Measurements from ENCODE around the gene PITPNB.

PITPNB gene

DNA sequence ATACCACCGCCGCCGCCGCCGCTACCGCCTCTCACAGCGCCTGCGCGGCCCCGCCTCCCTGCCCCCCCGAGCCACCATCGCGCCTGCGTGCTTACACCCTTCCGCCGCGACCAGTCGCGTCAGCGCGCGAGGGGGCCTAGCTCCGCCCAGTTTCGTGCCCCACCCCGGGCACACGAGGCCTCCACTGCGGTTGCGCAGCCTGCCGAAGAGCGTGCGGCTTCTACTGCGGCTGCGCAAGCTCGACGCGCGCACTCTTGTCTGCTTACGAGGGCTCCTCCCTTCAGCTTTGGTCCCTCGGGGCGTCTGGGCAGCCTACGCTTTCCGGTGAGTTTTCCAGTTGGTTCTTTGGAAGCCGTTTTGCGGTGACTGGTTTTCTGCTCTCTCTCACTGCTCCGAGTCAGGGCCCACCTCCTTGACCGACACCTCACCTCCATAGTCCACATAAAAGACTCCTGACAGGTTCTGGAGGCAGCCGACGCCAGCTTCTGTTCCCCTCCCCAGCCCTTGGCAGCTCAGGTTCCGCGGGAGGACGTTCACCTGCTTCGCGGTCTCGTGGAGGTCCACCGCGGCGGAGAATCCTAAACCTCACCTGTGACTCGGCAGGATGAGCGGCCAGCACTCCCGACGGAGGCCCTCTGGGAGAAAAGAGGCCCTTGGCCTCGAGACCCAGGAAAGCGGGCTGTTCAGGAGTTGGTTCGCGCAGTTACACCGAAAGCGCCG is at the start of gene PITPNB:
TSS of gene PITPNB (minus strand) at position 35 of the 720 bp plus-strand sequence. CDS start 65 bp downstream, outside the sequence.
- DNase-seq = peak; percentile 98

DNA sequence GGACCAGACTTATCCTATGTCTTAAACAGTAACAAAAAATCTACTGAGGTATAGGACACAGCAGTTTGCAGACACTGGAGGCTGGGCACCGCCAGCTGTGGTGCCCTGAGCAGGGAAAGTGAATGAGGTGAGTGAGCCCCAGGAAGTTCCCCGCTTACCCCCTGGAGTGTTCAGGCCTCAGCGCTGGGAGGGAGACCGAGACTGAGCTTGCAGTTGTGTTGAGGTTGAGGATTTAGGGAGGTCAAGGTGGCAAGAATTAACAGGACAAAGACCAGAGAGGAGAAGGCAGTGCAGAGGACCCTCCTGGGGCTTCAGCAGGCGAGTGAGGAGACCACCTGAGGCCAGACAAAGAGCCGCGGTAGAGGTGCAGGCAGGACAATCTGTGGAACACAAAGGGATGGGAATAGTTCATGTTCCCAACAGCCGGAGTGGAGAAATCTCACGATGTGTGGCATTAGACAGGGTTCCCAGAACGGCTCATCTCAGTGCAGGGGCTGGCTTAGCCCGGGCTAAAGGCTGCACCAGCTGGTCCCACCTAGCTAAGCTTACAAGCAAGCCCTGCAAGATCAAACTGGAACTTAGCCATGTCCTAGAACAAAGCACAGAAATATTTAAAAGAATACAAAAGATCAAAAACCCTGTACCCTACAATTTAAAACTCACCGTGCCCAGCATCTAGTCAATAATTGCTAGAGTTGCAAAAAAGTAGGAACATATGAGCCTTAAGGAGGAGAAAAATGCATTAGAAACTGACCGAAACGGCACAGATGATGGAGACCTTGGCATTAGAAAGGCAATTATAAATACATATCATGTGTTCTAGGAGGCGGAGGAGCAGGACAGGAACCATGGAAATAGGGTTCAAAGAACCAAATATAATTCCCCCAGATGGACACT is 47.4 kb upstream of the PITPNB start:
- no peak for DNase-seq

DNA sequence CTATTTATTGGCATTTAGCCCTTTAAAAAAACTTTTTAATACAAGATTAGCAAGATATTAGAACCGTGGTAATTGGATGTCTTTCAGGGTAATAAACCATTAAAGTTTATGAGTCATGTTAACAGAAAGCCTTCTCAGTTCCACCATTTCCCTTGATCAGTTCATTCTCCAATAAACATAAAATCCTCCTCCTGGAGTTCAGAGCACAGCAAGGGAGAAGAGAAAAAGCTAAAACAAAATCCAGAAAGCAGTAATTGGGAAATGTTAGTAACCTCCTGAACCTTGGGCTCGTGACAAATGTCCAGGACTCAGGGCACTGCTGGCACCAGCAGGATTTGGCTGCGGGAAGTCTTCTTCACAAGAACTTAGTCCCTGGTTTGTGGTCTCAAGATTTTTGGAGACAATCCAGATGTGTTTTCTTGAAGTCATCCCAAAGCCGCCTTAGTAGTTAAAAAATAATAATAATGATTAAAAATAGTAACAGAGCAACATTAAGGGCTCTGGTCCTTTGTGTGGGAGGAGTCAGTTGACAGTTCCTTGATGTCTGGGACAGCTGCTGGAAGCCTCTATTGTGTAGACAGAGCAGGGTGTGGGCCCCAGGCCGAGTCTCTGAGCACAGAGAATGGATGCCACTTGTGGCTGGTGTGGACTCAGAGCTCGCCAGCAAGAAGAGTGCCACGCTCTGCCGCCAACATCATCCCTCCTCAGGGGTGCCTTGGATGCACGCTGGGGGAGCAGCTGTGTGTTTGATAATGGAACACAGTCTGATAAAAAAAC is 43.4 kb upstream of the PITPNB start:
- DNase-seq = no peak

DNA sequence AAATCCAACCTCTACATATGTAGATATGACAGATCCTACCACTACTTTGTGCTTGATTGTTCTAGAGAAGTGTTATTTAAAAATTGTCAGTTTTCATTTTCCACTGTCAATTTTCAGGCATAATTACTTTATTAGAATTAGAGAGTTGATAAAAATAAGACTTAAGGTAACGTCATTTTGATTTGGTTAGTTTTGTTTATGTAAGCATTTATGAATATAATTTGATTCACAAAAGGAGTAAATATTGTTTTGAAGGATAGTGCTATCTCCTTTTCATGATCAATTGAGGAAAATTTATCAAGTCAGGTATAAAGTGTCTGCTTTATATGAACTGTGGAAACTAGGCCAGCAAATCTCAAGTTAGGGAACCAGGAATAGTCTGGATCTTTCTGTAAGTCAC is 42.6 kb upstream of the PITPNB start:
- DNase-seq = no peak

DNA sequence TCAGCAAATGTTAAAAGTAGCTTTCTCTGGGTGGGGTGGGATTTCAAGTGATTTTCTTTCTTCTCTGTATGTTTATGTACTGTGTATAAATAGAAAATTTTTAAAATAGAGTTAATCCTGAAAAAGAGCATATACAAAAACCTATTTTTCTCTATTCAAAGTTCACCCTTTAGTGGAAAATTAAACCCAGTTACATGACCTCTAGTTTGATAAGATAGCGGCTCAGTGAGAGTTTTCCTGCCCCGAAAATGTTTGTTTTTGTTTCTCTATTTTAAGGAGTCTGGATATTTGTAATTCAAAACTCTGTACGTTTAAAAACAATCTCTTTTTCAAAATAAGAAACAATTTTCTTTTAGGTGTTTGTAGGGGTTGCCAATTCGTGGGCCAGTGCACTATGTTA is 42.1 kb upstream of the PITPNB start:
- no peak for DNase-seq

DNA sequence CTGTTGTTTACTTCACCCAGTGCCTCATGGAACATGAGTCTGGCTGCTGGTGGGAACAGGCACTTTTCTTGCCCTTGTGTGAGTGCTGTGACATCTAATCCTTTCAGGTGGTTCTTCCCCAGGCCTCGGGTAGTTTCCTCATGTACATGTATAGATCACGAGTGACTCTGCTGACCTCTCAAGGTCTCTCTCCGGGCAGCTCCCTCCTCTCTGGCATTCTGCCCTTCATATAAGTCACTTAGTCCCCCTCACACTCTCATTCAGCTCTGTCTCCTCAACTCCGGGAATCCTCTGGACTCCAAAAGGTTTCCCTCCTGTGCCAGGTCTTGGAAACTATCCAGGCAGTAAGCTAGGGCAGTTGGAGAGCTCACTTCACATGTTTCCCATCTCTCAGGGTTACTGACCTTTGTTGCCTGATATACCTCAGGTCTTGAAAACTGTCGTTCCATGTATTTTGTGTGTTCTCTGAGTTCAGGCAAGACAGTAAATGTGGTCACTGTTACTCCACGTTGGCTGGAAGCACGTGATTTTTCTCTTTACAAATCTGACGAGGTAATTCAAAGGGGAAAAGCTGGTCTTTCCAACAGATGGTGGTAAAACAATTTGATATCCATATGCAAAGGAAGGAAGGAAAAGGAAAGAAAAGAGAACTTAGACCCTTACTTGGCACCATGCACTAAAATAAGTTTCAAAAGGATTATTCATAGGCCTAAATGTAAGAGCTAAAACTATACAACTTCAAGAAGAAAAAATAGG is 40.5 kb upstream of the PITPNB start:
- no peak for DNase-seq

DNA sequence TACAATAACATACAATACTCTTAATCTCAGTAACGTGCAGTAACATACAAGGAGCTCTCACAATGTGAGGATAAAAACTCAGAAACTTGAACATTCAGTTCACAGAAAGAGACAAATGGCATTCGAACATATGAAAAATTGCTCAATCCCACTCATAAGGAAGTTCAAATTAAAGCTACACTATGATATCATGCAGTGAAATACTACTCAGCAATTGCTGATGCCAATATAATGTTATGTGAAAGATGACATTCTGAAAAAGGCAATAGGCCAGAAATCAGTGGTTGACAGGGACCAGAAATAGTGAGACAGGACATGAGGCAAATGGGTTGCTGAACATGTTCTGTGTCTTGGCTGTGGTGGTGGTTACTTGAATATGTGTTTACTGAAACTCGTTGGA is 33.7 kb upstream of the PITPNB start:
- DNase-seq = peak; percentile 16

DNA sequence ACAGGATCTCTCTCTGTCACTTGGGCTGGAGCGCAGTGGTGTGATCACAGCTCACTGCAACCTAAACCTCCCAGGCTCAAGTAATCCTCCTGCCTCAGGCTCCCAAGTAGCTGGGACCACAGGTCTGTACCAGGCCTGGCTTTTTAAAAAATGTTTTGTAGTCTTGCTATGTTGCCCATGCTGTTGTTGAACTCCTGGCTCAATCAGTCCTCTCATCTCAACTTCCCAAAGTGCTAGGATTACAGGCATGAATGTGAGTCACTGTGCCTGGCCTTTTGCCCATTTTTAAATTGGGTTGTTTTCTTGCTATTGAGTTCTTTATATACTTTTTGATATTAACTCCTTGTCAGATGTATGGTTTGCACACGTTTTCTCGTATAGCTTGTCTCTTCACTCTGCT is 33.0 kb upstream of the PITPNB start:
- peak; percentile 44 for DNase-seq

DNA sequence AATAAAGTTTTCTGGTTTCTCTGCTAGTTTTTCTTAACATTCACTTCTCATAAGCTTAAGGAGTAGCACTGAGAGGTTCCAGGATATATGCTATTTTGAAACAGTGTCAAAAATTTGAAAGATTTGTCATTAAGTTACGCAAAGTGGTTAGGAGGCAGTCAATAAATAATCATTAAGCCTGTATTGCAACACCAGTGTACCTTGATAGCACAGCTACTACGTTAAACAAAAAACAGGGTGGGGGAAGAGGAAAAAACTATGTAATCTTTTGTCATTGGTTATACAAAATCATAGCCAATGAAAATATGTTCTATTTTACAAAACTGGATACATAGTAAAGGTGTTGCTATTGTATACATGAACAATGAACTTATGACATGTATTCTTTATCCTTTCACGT is 30.4 kb upstream of the PITPNB start:
- no peak for DNase-seq

DNA sequence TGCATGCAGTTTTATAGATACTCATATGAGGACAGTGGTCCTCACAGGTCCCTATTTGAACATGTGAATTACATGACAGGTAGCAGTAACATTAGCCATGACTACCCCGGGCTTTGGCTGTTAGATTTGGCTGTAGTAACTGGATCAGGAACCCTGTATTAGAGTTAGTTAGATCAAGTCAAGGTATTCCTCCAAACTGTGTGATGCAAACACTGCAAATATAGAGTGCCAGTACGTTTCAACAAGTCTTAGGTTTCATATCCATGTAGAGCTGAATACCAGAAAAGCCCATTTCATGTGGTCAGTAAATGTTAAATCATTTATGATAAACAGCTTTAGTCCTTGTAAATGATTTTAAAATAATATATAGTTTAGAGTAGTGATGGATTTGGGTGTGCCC is 29.5 kb upstream of the PITPNB start:
- peak; percentile 15 for DNase-seq

DNA sequence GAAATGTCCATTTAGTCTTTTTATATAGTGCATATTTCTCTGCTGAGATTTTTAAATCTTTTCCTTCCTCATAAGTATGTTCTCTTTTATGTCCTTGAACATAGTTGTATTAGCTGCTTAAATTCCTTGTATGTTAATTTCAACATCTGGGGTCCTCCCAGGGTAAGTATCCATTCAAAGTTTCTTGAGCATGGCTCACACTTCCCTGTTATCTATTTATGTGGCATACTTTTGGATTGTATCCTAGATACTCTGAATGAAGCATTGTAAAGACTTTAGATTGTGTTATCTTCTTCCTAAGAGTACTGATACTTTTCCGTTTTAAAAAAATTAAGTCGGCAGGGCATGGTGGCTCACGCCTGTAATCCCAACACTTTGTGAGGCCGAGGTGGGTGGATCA is 28.4 kb upstream of the PITPNB start:
- DNase-seq = no peak

DNA sequence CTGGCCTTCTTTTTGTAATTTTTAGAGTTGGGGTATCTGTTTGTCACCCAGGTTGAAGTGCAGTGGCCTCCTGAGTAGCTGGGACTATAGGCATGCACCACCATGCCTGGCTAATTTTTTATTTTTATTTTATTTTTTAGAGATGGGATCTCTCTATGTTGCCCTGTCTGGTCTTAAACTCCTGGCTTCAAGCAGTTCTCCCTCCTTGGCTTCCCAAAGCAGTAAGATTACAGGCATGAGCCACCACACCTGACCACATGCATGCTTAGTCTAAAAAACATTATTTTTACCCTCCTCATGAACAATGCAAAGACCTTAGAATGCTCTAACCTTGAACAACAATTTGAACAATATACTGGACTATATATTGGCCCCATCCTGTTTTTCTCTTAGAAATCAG is 22.1 kb upstream of the PITPNB start:
- no peak for DNase-seq

DNA sequence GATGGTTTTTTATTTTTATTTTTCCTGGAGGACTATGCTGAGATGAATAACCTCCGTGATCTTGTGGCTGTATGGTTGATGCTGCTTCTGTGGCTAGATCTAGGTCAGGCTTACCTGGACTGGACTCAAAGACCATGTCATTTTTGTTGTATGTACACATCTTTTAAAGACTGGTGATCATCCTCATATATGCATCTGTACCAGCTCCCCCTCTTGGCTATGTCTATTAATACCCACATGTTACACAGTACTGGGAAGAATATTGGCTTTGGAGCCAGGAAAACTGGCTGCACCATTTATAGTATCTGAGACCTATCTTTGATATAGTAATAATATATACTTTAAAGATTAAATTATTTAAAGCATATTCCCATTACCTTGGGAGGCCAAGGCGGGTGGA is 18.4 kb upstream of the PITPNB start:
- no peak for DNase-seq

DNA sequence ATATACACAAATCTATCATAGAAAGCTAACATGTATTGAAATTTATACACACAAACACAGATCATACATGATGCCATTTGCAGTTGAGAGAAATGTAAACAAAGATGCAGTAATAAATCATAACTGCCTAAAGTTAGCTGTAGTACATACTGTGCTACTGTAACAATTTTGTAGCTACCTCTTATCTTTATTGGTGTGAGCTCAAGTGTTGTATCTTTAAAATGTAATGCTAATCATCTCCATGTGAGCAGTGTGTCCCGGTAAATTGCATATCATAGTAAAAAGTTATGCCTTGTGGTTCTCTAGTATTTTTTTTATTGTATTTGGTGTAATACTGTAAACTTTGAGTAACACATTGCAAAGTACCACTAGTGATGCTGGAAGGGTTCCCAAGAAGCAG is 16.8 kb upstream of the PITPNB start:
- no peak for DNase-seq

DNA sequence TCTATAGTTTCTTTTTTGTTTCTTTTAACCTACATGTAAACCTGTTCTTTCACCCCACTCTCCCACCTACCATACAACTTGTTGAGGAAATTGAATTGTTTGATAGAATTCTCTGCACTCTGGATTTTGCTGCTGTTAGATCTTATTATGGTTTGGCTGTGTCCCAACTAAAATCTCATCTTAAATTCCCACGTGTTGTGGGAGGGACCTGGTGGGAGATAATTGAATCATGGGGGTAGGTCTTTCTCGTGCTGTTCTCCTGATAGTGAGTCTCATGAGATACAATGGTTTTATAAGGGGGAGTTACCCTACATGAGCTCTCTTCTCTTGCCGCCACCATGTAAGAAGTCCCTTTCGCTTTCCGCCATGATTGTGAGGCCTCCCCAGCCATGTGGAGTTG is 15.0 kb upstream of the PITPNB start:
- no peak for DNase-seq

DNA sequence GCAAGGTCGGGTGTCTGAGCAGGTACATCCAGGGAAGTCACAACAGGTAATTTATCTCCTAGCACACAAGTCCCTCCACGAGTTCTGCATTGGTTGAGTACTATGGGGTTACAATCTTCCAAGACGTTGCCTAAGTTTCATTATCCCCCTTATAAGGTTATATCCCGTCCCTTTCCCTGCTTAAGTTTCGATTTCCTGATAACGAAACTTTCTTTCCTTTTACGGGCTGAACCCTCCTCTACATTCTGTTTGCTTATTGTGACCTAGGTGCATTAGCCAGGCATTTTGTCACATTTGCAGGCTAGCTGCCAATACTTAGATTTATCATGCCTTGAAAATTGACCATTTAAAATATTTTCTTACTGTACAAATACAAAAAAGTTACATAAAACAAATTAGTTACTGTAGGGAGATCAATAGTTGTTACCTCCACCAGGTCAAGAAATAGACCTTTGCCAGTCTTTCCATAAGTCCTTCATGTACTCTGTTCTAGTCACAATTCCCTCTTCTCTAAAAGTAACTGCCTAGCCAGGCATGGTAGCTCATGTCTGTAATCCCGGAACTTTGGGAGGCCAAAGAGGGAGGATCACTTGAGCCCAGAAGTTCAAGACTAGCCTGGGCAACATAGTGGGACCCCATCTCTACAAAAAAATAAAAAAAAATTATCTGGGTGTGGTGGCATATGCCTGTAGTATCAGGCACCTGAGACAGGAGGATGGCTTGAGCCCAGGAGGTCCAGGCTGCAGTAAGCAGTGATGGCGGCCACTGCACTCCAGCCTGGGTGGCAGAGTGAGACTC is 14.3 kb upstream of the PITPNB start:
- no peak for DNase-seq

DNA sequence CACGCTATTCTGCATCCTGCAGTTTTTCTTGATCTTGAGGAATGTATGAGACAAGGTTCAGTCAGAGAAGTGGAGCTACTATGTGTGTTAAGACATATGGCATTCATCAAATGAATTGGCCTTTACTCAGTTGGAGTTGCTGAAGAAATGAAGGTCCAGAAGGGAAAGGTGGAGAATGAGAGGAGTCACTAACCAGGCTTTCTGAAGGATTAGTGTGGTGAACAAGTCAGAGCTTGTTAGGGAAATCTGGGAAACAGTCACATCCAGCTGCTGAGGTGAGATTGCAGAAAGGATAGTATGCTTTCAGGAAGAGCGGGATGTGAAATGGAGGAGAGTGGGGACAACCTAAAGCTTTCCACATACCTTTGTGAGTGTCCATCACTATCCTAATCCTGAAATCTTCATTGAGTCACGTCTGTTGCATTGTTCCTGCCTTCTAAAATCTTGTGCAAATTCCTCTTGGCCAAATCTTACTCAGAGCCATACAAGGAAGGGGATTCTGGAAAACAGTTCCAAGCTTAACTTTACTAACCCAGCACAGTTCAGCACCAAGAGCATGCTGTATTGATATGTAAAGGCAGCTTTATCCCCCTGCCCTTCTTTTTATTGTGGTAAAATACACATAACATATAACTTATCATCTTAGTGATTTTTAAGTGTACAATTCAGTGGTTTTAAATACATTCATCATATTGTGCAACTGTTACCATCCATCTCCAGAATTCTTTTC is 11.4 kb upstream of the PITPNB start:
- DNase-seq = no peak

DNA sequence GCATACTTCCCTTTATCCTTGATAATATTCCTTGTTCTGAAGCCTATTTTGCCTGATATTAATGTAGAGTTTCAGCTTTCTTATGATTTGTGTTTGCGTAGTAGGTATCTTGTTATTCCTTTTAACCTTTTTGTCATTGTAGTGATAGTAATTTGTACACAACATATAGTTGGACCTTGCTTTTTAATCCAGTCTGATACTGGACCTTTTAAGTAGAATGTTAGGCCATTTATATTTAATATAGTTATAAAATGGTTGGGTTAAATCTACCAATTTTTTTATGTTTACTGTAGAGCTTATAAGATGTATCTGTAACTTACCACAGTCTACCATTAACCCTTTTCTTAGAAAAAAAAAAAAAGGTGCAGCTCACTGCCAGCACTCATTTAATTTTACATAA is 8.6 kb upstream of the PITPNB start:
- DNase-seq = no peak

DNA sequence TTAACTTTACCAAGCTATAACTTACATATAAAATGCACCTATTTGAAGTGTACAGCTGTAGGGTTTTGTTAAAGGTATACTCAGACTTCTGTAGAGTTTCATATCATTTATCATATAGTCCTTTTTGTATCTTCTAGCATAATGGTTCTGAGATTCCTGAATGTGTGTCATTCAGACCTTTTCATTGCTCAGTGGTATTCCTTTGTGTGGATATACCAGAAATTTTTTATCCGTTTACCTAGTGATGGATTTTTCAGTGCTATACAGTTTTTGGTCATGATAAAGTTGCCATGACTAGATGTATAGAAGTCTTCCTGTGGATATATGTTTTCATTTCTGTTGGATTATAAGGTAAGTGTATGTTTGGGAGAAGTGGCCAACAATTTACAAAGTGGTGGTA is 6.3 kb upstream of the PITPNB start:
- DNase-seq = no peak

DNA sequence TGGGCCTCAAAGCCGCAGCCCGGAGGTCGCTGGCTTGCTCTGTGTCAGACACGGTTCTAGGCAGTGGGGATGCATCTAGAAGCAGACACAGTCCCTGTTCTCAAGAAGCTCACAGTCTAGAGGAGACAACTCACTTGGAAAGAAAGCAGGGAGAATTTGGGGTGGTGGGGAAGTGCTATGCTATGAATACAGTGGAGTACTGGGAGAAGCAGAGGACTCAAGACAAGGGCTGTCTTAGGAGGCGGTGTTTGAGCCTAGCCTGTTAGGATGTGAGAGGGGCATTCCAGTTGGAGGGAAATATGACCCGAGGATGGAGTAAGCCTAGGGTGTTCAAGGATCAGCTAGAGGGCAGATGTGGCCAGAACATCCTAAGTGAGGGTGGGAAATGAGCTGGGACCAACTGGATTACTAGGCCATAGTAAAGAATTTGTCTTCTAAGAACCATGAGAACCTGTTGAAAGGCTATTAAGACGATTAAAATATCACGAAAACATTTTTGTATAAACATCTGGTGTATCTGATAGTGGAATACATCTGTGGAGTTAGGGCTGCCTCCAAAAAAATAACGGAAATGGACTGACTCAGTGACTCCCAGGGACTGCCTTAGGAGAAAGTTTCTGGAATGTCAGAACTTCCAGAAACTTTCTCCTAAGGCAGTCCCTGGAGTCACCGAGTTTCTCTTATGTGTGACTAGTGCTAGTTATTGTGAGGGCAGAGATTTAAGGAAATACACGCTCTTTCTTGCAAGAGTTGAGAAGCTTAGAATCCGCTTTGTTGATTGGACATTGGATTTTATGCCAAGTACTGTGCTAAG is 1.1 kb upstream of the PITPNB start:
- peak; percentile 68 for DNase-seq
